ENCODE data around the gene TSKU. TPM values are rescaled to one million over a fixed set of nuclear protein-coding genes. Genes with fewer than 3 reads are reported as not detected.

Gene TSKU
- total and polyA plus RNA-seq, 2 experiments from 2014 or later = 61.9 to 81.9 TPM

- no peaks in the 10 kb centered on the region for H3K27me3 ChIP-seq
- peaks cover 25% of the 10 kb centered on the region for H3K4me1 ChIP-seq (ENCODE audit: insufficient read depth)
- no peak overlapping the region for H3K4me2 ChIP-seq
- H3K9me3 ChIP-seq (ENCODE audit: low read depth) = peaks cover 5% of the 10 kb centered on the region
- no peaks in the 10 kb centered on the region for H4K20me1 ChIP-seq (ENCODE audit: insufficient read depth, poor library complexity, severe bottlenecking)
- H3K79me2 ChIP-seq = peaks cover 2% of the 10 kb centered on the region
- H3K27ac ChIP-seq = no peak overlapping the region
- no peaks in the 10 kb centered on the region for H3K36me3 ChIP-seq (replicated peaks; ENCODE audit: insufficient read depth, low read depth)
- TF ChIP-seq EZH2phosphoT487 (IDR thresholded peaks at IDR 0.05; ENCODE audit: low read depth, severe bottlenecking, unreplicated experiment) (no peak), CTCF (IDR thresholded peaks at IDR 0.05; ENCODE audit: poor library complexity) (no peak), EZH2 (IDR thresholded peaks at IDR 0.05; ENCODE audit: borderline replicate concordance) (no peak)
- H2AFZ ChIP-seq = no peak overlapping the region
- no peak overlapping the region for H3K4me3 ChIP-seq
- no peak for DNase-seq (ENCODE audit: low spot score)
- 94% methylated on average over 3 of the region's 3 CpGs for WGBS (ENCODE audit: low lambda C conversion rate, missing lambda C conversion rate)
- no peaks in the 10 kb centered on the region for H3K9me2 ChIP-seq (replicated peaks; ENCODE audit: insufficient read depth)
These were observed 6.7 kb upstream of the TSKU start for GRCh38 chr11:76776472-76776871.

- peaks cover 5% of the 10 kb centered on the region for H3K9me3 ChIP-seq (ENCODE audit: low read depth)
- peaks cover 26% of the 10 kb centered on the region for H3K4me1 ChIP-seq (ENCODE audit: insufficient read depth)
- no peaks in the 10 kb centered on the region for H3K36me3 ChIP-seq (replicated peaks; ENCODE audit: insufficient read depth, low read depth)
- H3K4me2 ChIP-seq = no peak overlapping the region
- no peak for DNase-seq (ENCODE audit: low spot score)
- H3K9me2 ChIP-seq (replicated peaks; ENCODE audit: insufficient read depth) = no peaks in the 10 kb centered on the region
- no peak overlapping the region for H2AFZ ChIP-seq
- TF ChIP-seq EZH2phosphoT487 (IDR thresholded peaks at IDR 0.05; ENCODE audit: low read depth, severe bottlenecking, unreplicated experiment) (no peak), CTCF (IDR thresholded peaks at IDR 0.05; ENCODE audit: poor library complexity) (no peak)
- H3K79me2 ChIP-seq = peaks cover 7% of the 10 kb centered on the region
- H3K27ac ChIP-seq = peak overlapping the region; percentile 12
- H3K4me3 ChIP-seq = no peak overlapping the region
- H4K20me1 ChIP-seq (ENCODE audit: insufficient read depth, poor library complexity, severe bottlenecking) = no peaks in the 10 kb centered on the region
- H3K27me3 ChIP-seq = no peaks in the 10 kb centered on the region
These were observed 5.9 kb upstream of the TSKU start for GRCh38 chr11:76777305-76777704.

- Histone ChIP-seq H4K20me1 (ENCODE audit: insufficient read depth, poor library complexity, severe bottlenecking) (no peaks in the 10 kb centered on the region), H3K4me1 (ENCODE audit: insufficient read depth) (peaks cover 23% of the 10 kb centered on the region), H3K79me2 (peaks cover 7% of the 10 kb centered on the region), H3K27me3 (no peaks in the 10 kb centered on the region), H3K9me3 (ENCODE audit: low read depth) (peaks cover 5% of the 10 kb centered on the region), H3K36me3 (replicated peaks; ENCODE audit: insufficient read depth, low read depth) (no peaks in the 10 kb centered on the region), H3K4me3 (no peak overlapping the region), H3K9me2 (replicated peaks; ENCODE audit: insufficient read depth) (no peaks in the 10 kb centered on the region), H2AFZ (no peak overlapping the region), H3K27ac (peak overlapping the region; percentile 12), H3K4me2 (no peak overlapping the region)
- WGBS (ENCODE audit: low lambda C conversion rate, missing lambda C conversion rate) = 64% methylated on average over 2 of the region's 2 CpGs
- DNase-seq (ENCODE audit: low spot score) = no peak
- no peak for TF ChIP-seq EZH2phosphoT487 (IDR thresholded peaks at IDR 0.05; ENCODE audit: low read depth, severe bottlenecking, unreplicated experiment)
- TF ChIP-seq EZH2 (IDR thresholded peaks at IDR 0.05; ENCODE audit: borderline replicate concordance) = no peak
- no peak for TF ChIP-seq CTCF (IDR thresholded peaks at IDR 0.05; ENCODE audit: poor library complexity)
These were observed 5.3 kb upstream of the TSKU start for GRCh38 chr11:76777876-76778275.

GRCh38 chr11:76778874-76779273, 4.3 kb upstream of the TSKU start:
- Histone ChIP-seq H3K9me3 (ENCODE audit: low read depth) (peaks cover 5% of the 10 kb centered on the region), H3K4me3 (no peak overlapping the region), H3K27me3 (no peaks in the 10 kb centered on the region), H3K79me2 (peaks cover 13% of the 10 kb centered on the region), H4K20me1 (ENCODE audit: insufficient read depth, poor library complexity, severe bottlenecking) (no peaks in the 10 kb centered on the region), H3K27ac (no peak overlapping the region), H2AFZ (no peak overlapping the region), H3K4me1 (ENCODE audit: insufficient read depth) (peaks cover 20% of the 10 kb centered on the region), H3K9me2 (replicated peaks; ENCODE audit: insufficient read depth) (no peaks in the 10 kb centered on the region), H3K36me3 (replicated peaks; ENCODE audit: insufficient read depth, low read depth) (no peaks in the 10 kb centered on the region), H3K4me2 (no peak overlapping the region)
- TF ChIP-seq EZH2 (IDR thresholded peaks at IDR 0.05; ENCODE audit: borderline replicate concordance) = no peak
- TF ChIP-seq EZH2phosphoT487 (IDR thresholded peaks at IDR 0.05; ENCODE audit: low read depth, severe bottlenecking, unreplicated experiment) = no peak
- no peak for TF ChIP-seq CTCF (IDR thresholded peaks at IDR 0.05; ENCODE audit: poor library complexity)
- 88% methylated on average over 3 of the region's 3 CpGs for WGBS (ENCODE audit: low lambda C conversion rate, missing lambda C conversion rate)
- no peak for DNase-seq (ENCODE audit: low spot score)

All from hepatocyte (in vitro differentiated cells).